ENCODE measurements around the gene ESRRA.
"Not testable (repeated sequence)": the region's sequence is repeated elsewhere in the genome, so short reads cannot be mapped to it uniquely, and the experiment has no call there.

The ESRRA gene

DNA sequence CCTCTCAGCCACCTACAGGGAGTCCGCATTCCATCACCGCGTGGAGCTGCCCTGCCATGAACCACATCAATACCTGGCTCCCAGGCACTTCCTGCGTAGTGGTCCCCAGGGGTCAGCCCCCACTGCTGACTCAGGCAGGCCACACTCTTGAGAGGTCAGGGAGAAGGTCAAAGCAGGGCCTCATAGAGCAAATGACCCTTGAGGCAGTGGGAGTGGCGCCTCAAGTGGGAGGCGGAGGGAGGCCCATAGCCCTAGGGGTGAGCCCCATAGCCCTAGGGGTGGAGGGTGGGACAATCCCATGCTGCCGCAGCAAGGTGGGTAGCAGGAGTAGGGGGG, 17.6 kb downstream of the ESRRA start:
- TF ChIP-seq, protein P1, sequence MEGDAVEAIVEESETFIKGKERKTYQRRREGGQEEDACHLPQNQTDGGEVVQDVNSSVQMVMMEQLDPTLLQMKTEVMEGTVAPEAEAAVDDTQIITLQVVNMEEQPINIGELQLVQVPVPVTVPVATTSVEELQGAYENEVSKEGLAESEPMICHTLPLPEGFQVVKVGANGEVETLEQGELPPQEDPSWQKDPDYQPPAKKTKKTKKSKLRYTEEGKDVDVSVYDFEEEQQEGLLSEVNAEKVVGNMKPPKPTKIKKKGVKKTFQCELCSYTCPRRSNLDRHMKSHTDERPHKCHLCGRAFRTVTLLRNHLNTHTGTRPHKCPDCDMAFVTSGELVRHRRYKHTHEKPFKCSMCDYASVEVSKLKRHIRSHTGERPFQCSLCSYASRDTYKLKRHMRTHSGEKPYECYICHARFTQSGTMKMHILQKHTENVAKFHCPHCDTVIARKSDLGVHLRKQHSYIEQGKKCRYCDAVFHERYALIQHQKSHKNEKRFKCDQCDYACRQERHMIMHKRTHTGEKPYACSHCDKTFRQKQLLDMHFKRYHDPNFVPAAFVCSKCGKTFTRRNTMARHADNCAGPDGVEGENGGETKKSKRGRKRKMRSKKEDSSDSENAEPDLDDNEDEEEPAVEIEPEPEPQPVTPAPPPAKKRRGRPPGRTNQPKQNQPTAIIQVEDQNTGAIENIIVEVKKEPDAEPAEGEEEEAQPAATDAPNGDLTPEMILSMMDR (IDR thresholded peaks at IDR 0.05; ENCODE audit: low read length, missing control alignments), result no peak
- DNase-seq (ENCODE audit: low read depth), result no peak
- no peak overlapping the region for H3K4me3 ChIP-seq (replicated peaks; ENCODE audit: low read depth, low read length)

DNA sequence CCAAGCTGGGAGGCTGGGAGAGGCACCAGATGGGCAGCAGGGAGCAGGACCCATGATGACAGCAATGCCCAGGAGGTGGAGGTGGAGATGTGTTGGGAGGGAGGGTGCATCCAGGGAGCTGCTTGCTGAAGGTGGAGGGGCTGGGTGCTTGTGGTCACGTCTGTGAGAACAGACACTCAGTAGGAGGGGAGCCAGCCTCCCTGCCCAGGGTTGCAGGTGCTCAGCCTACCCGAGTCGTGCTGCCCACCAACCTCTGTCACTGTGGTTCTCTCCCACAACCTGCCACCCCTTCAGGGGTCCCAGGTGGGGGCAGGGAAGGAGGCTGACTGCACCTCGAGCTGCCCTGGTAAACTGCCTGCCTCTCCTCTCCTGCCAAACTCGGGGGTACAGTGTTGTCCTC, 18.0 kb downstream of the ESRRA start:
- TF ChIP-seq, protein P1 (IDR thresholded peaks at IDR 0.05; ENCODE audit: low read length, missing control alignments), result no peak
- DNase-seq (ENCODE audit: low read depth), result no peak
- no peak overlapping the region for H3K4me3 ChIP-seq (replicated peaks; ENCODE audit: low read depth, low read length)

DNA sequence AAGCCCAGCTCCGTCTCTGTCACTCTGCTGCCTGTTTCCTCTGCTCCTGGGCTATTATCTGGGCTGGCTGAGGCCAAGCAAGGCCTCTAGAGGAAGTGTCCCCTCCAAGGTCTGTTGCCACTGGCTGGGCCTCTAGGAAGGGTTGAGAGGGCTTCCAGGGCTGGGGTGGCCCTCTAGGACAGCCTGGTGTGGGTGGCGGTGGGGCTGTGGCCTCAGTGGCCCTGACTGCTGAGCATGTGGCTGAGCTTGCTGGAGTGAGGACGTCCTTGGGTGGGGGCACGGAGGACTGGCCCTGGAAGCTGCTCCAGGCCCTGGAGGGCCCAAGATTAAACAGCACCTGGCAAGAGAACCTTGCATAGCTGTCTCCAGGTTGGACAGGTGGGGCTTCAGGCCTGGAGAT, 18.7 kb downstream of the ESRRA start:
- DNase-seq (ENCODE audit: low read depth); H3K4me3 ChIP-seq (replicated peaks; ENCODE audit: low read depth, low read length): not testable (repeated sequence)

DNA sequence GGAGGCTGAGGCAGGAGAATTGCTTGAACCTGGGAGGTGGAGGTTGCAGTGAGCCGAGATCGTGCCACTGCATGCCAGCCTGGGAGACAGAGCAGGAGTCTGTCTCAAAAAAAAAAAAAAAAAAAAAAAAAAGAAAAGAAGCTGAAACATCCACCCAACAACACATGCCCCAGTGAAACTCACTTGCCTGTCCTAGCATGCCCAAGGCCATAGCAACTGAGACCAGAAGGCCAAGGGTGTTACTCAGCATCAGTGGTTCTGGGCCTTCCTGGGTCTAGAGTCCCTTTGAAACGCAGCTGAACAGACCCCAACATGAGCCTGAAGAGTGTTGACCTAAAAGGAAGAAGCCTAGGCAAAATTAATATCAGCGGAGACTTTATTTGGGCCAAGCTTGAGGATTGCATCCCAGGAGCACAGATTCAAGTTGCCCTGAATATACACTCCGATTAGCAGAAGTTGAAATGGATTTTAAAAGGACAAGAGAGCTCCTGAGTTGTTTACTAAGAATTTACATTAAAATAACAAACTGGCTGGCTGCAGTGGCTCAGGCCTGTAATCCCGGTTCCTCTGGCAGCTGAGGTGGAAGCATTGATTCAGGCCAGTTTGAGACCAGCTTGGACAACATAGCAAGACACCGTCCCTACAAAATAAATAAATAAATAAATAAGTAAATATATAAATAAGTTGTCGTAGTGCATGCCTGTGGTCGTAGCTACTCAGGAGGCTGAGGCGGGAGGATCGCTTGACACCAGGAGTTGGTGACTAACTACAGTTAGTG, 19.6 kb downstream of the ESRRA start:
- TF ChIP-seq, protein P1 (IDR thresholded peaks at IDR 0.05; ENCODE audit: low read length, missing control alignments), result no peak
- no peak overlapping the region for H3K4me3 ChIP-seq (replicated peaks; ENCODE audit: low read depth, low read length)
- no peak for DNase-seq (ENCODE audit: low read depth)

DNA sequence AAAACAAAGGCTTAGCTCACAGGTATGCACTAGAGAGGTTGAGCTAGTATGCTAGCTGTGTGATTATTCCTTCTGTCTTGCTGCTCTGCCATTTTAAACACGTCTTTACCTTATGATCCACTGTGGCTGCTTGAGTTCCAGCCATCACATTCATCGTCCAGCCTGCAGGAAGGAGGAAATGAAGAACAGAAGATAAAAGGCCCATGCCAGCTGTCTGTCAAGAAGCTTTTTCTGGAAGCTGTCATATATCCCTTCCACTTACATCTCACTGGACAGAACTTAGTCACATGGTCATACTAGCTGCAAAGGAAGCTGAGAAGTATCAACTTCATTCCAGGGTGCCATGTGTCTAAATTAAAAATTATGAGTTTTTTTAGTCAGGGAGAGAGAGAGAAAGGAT, 22.1 kb downstream of the ESRRA start:
- TF ChIP-seq, protein P1 (IDR thresholded peaks at IDR 0.05; ENCODE audit: low read length, missing control alignments), result no peak
- DNase-seq (ENCODE audit: low read depth), result no peak

DNA sequence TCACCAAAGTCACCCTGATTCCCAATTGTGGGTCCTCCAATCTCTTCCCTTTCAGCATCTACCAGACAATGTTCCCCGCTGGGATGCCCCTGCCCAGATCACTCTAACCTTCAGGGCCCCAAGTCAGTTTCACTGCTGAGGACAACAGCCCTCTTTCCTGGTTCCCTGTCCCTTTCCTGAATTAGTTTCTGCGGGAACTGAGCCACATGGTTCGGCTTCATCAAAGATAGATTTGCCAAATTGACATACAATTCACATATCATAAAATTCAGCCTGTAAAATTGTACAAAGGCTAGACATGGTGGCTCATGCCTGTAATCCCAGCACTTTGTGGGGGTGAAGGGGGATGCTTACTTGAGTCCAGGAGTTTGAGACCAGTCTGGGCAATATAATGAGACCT, 22.7 kb downstream of the ESRRA start:
- DNase-seq (ENCODE audit: low read depth), result no peak
- TF ChIP-seq, protein P1 (IDR thresholded peaks at IDR 0.05; ENCODE audit: low read length, missing control alignments), result no peak
- no peak overlapping the region for H3K4me3 ChIP-seq (replicated peaks; ENCODE audit: low read depth, low read length)

More for the DNA sequence above, 22.1 kb downstream of the ESRRA start:
- H3K4me3 ChIP-seq (replicated peaks; ENCODE audit: low read depth, low read length), result no peak overlapping the region

DNA sequence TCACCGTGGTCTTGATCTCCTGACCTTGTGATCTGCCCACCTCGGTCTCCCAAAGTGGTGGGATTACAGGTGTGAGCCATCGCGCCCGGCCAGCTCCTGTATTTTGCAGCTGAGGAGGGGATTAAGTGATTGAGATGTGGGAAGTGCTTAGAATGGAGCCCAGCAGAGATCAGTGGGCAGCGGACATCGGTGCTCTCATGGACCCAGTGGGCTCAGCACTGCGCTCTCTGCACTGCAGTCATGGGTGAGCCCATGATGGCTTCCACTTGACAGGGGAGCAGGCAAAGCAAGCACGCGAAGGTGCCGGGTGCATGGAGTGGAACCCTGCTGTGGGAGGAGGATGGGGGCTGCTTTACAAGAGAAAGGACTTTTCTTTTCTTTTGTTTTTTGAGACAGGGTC, 25.6 kb downstream of the ESRRA start:
- TF ChIP-seq, protein P1 (IDR thresholded peaks at IDR 0.05; ENCODE audit: low read length, missing control alignments), result no peak
- H3K4me3 ChIP-seq (replicated peaks; ENCODE audit: low read depth, low read length), result no peak overlapping the region
- no peak for DNase-seq (ENCODE audit: low read depth)

Data from fibroblast of pulmonary artery (primary cell).